Panc1 (cell line): ENCODE data around the gene ACER2. TPM values are rescaled to one million over a fixed set of nuclear protein-coding genes. Genes with fewer than 3 reads are reported as not detected.

Experiments used
- ATAC-seq: fragments of 200-7000 bp; cut with Tn5 transposase; 2 replicates; pipeline ENCODE4 v1.9.1; 2020; ENCODE audit warnings: mild to moderate bottlenecking, moderate library complexity
- BruUV-seq: library from RNA; stranded (reverse); fragments of 400-500 nt; replicated peaks from 2 replicates; lab custom pipeline; 2021; lab: Mats Ljungman, UMichigan
- CTCF ChIA-PET: fragments of 300-600 bp; sonication (Branson Sonifier 250); formaldehyde crosslinking; loops from one replicate; lab custom pipeline; 2022; ENCODE audit warnings: antibody characterized with exemption; lab: Charles Lee
- POLR2A ChIA-PET: fragments of 300-600 bp; sonication (Branson Sonifier 250); formaldehyde crosslinking; loops from one replicate; lab custom pipeline; 2022; ENCODE audit warnings: antibody characterized with exemption; lab: Charles Lee
- DNase-seq: peaks from one replicate; pipeline ENCODE4 v3.0.0-alpha.2; 2010; ENCODE audit warnings: low read depth, low spot score
- H3K27ac ChIP-seq: 2 replicates; pipeline ENCODE4 v1.5.1; 2011; ENCODE audit warnings: mild to moderate bottlenecking, low read length, inconsistent platforms
- H3K27me3 ChIP-seq: fragments of 200-500 bp; sonication (Bioruptor generic); 2 replicates; pipeline ENCODE4 v1.6.0; 2014; ENCODE audit warnings: low read length, inconsistent platforms; ENCODE audit not compliant: control insufficient read depth, insufficient read depth
- H3K36me3 ChIP-seq: fragments of 200-500 bp; sonication (Bioruptor generic); 2 replicates; pipeline ENCODE4 v1.5.1; 2014; ENCODE audit warnings: inconsistent platforms, mild to moderate bottlenecking, low read length, moderate library complexity; ENCODE audit not compliant: control insufficient read depth, insufficient read depth
- H3K4me1 ChIP-seq: 2 replicates; pipeline ENCODE4 v1.5.1; 2011; ENCODE audit warnings: inconsistent platforms, mild to moderate bottlenecking, low read length, moderate library complexity; ENCODE audit not compliant: control insufficient read depth, insufficient read depth
- H3K4me3 ChIP-seq, 2 experiments: 2 replicates each; pipeline ENCODE4 v1.5.1; 2011 to 2012; ENCODE audit warnings: low read depth in 2 of 2, low read length in 2 of 2, mild to moderate bottlenecking in 2 of 2, inconsistent platforms in 1 of 2, moderate library complexity in 1 of 2
- H3K9me3 ChIP-seq: fragments of 200-500 bp; sonication (Bioruptor generic); 2 replicates; pipeline ENCODE4 v1.5.1; 2014; ENCODE audit warnings: low read depth, mild to moderate bottlenecking, inconsistent platforms, low read length, moderate library complexity; ENCODE audit not compliant: control insufficient read depth, insufficient read depth
- POLR2AphosphoS5 ChIP-seq: IDR thresholded peaks from 2 replicates; pipeline ENCODE4 v1.6.1; 2012; ENCODE audit warnings: mild to moderate bottlenecking, low read depth, low read length, moderate library complexity
- SIN3A ChIP-seq: IDR thresholded peaks from 2 replicates; pipeline ENCODE4 v1.6.1; 2012; ENCODE audit warnings: low read depth, mild to moderate bottlenecking, low read length, moderate library complexity, borderline replicate concordance; ENCODE audit not compliant: insufficient read depth
- TCF7L2 ChIP-seq: IDR thresholded peaks from 2 replicates; pipeline ENCODE4 v1.6.1; 2011; ENCODE audit warnings: mild to moderate bottlenecking, low read depth, low read length, inconsistent platforms
- in situ Hi-C: cut with HindIII; loops from 2 replicates; pipeline ENCODE4 v1.10.0; 2016; ENCODE audit warnings: low sequenced_read_pairs, low pct_unique_long_range_greater_than_20kb
- intact Hi-C: fragments of 100-400 bp; cut with micrococcal nuclease; formaldehyde crosslinking; loops from one replicate; pipeline ENCODE4 v1.10.0; 2022; ENCODE audit not compliant: unreplicated experiment
- total RNA-seq: library from RNA; stranded (reverse); gene quantifications from one replicate; pipeline ENCODE4 v1.2.1, GENCODE V29; 2021; ENCODE audit not compliant: unreplicated experiment
- TF ChIP-seq, protein P1 (sequence below), 2 experiments: IDR thresholded peaks; 2 replicates each; pipeline ENCODE4 v1.6.1; 2011 to 2012; ENCODE audit warnings: low read depth in 2 of 2, control low read depth in 1 of 2, low read length in 1 of 2, mild to moderate bottlenecking in 1 of 2, moderate library complexity in 1 of 2; ENCODE audit not compliant: insufficient read depth in 1 of 2
- TF ChIP-seq, protein P2 (sequence below): fragments of 450-650 bp; IDR thresholded peaks from 2 replicates; pipeline ENCODE4 v1.5.1; 2017; ENCODE audit warnings: mild to moderate bottlenecking

ACER2 gene
- total RNA-seq, 1 experiment from 2014 or later = 1.3 TPM

GRCh38 chr9:19451240-19452087 lies 42.7 kb downstream of the ACER2 start:
- in situ Hi-C loops = no loop called here
- POLR2A ChIA-PET = no interaction called here
- CTCF ChIA-PET = no interaction called here

GRCh38 chr9:19456426-19456825 lies 47.6 kb downstream of the ACER2 start:
- Histone ChIP-seq H3K4me1 (no peaks in the 10 kb centered on the region), H3K9me3 (no peaks in the 10 kb centered on the region), H3K27ac (no peak overlapping the region), H3K4me3 (no peak overlapping the region), H3K27me3 (no peaks in the 10 kb centered on the region), H3K36me3 (no peaks in the 10 kb centered on the region)
- DNase-seq = no peak
- in situ Hi-C loops = no loop called here
- intact Hi-C loops = loop anchor here (5.0 kb wide), 1 partner anchor 84 kb away; no protein-coding TSS in a partner anchor
- ChIA-PET POLR2A (no interaction called here), CTCF (interaction anchor here (0.7 kb wide), 1 partner anchor 406 kb away, joined by 5 read pairs; no protein-coding TSS in a partner anchor)
- TF ChIP-seq, protein P1, sequence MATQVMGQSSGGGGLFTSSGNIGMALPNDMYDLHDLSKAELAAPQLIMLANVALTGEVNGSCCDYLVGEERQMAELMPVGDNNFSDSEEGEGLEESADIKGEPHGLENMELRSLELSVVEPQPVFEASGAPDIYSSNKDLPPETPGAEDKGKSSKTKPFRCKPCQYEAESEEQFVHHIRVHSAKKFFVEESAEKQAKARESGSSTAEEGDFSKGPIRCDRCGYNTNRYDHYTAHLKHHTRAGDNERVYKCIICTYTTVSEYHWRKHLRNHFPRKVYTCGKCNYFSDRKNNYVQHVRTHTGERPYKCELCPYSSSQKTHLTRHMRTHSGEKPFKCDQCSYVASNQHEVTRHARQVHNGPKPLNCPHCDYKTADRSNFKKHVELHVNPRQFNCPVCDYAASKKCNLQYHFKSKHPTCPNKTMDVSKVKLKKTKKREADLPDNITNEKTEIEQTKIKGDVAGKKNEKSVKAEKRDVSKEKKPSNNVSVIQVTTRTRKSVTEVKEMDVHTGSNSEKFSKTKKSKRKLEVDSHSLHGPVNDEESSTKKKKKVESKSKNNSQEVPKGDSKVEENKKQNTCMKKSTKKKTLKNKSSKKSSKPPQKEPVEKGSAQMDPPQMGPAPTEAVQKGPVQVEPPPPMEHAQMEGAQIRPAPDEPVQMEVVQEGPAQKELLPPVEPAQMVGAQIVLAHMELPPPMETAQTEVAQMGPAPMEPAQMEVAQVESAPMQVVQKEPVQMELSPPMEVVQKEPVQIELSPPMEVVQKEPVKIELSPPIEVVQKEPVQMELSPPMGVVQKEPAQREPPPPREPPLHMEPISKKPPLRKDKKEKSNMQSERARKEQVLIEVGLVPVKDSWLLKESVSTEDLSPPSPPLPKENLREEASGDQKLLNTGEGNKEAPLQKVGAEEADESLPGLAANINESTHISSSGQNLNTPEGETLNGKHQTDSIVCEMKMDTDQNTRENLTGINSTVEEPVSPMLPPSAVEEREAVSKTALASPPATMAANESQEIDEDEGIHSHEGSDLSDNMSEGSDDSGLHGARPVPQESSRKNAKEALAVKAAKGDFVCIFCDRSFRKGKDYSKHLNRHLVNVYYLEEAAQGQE (IDR thresholded peaks at IDR 0.05; ENCODE audit: insufficient read depth in 1 of 2, low read depth in 2 of 2, low read length in 1 of 2) = no peak
- TF ChIP-seq, protein P2, sequence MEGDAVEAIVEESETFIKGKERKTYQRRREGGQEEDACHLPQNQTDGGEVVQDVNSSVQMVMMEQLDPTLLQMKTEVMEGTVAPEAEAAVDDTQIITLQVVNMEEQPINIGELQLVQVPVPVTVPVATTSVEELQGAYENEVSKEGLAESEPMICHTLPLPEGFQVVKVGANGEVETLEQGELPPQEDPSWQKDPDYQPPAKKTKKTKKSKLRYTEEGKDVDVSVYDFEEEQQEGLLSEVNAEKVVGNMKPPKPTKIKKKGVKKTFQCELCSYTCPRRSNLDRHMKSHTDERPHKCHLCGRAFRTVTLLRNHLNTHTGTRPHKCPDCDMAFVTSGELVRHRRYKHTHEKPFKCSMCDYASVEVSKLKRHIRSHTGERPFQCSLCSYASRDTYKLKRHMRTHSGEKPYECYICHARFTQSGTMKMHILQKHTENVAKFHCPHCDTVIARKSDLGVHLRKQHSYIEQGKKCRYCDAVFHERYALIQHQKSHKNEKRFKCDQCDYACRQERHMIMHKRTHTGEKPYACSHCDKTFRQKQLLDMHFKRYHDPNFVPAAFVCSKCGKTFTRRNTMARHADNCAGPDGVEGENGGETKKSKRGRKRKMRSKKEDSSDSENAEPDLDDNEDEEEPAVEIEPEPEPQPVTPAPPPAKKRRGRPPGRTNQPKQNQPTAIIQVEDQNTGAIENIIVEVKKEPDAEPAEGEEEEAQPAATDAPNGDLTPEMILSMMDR = no peak
- TF ChIP-seq TCF7L2 (no peak), SIN3A (no peak), POLR2AphosphoS5 (no peak)
- no peak for ATAC-seq
- no TSS peak for BruUV-seq

More at GRCh38 chr9:19451240-19452087, 42.7 kb downstream of the ACER2 start:
- no peaks in the 10 kb centered on the region for H3K4me1 ChIP-seq
- H3K36me3 ChIP-seq = no peaks in the 10 kb centered on the region
- H3K27ac ChIP-seq = no peak overlapping the region
- no peak for TF ChIP-seq SIN3A
- TF ChIP-seq, protein P2 = no peak
- TF ChIP-seq TCF7L2 = no peak
- TF ChIP-seq POLR2AphosphoS5 = no peak
- TF ChIP-seq, protein P1 (IDR thresholded peaks at IDR 0.05; ENCODE audit: insufficient read depth in 1 of 2, low read depth in 2 of 2, low read length in 1 of 2) = no peak
- no peaks in the 10 kb centered on the region for H3K9me3 ChIP-seq
- no peak for ATAC-seq
- no TSS peak for BruUV-seq
- H3K4me3 ChIP-seq = no peak overlapping the region
- intact Hi-C loops = no loop called here
- H3K27me3 ChIP-seq = no peaks in the 10 kb centered on the region
- no peak for DNase-seq
